GM12875 (cell line): ENCODE results near the gene TMPRSS9.
"Not testable (repeated sequence)": the region's sequence is repeated elsewhere in the genome, so short reads cannot be mapped to it uniquely, and the experiment has no call there.

Experiments
- H3K4me3 ChIP-seq: one replicate; pipeline ENCODE4 v1.5.1; 2011; ENCODE audit warnings: low read depth, low read length, control low read depth
- TF ChIP-seq, protein P1 (sequence below): IDR thresholded peaks from 2 replicates; pipeline ENCODE4 v1.5.1; 2011; ENCODE audit warnings: low read depth, mild to moderate bottlenecking, control low read depth, inconsistent platforms, low read length, moderate library complexity, borderline replicate concordance; ENCODE audit not compliant: insufficient read depth

The TMPRSS9 gene

DNA sequence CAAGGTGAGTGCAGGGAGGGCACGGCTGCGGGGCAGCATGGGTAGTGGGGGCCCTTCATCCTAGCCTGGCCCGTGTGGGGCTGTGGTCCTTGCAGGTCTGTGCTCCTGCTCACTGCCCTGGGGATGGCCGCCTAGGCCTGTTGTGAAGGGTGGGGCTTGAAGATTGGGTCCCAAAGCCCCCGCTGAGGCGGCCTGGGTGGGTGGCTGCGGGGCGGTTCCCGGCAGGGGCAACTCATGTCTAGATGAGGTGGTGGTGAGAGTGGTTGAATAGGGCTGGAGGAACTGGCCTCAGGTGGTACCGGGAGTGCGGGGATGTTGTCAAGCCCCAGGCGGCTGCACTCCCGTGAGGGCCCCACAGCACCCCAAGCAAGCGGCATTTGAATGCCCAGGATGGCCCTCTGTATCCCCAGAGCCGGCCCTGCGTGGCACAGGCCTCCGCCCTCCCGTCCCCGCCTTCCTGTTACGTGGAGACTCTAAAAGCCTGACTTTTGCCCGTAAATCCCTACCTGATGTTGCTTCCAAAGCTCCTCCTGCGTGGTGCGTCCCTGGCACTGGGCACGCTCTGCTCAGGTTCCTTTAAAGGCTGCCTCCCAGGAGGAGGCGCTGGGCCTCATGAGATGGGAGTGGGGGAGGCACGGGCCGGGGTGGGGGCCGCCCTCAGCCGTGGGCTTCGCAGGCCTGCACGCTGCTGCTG is 16.6 kb upstream of the TMPRSS9 start:
- TF ChIP-seq, protein P1, sequence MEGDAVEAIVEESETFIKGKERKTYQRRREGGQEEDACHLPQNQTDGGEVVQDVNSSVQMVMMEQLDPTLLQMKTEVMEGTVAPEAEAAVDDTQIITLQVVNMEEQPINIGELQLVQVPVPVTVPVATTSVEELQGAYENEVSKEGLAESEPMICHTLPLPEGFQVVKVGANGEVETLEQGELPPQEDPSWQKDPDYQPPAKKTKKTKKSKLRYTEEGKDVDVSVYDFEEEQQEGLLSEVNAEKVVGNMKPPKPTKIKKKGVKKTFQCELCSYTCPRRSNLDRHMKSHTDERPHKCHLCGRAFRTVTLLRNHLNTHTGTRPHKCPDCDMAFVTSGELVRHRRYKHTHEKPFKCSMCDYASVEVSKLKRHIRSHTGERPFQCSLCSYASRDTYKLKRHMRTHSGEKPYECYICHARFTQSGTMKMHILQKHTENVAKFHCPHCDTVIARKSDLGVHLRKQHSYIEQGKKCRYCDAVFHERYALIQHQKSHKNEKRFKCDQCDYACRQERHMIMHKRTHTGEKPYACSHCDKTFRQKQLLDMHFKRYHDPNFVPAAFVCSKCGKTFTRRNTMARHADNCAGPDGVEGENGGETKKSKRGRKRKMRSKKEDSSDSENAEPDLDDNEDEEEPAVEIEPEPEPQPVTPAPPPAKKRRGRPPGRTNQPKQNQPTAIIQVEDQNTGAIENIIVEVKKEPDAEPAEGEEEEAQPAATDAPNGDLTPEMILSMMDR: no peak
- no peak overlapping the region for H3K4me3 ChIP-seq

DNA sequence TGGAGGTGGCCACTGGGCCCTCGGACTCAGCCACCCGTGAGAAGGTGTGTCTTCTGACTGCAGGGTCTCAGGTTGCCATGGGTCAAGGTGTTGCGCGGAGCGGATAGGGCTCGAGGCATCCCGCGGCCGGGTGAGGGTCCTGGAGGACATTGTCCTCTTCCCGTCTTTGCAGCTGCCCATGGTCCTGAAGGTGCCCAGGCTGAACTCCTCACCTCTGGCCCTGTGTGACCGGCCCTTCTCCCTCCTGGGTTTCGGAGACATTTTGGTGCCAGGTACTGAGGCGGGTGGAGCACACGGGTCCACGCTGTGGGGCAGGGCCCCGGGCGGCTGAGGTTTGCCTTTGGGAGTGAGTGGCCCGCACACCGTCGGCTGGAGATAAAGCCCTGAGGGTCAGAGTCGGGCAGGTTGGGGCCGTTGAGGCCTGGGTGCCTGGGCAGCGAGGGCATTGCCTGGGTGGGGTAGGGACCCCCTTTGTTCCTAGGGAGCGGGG is 15.6 kb upstream of the TMPRSS9 start:
- no peak overlapping the region for H3K4me3 ChIP-seq
- TF ChIP-seq, protein P1: no peak

DNA sequence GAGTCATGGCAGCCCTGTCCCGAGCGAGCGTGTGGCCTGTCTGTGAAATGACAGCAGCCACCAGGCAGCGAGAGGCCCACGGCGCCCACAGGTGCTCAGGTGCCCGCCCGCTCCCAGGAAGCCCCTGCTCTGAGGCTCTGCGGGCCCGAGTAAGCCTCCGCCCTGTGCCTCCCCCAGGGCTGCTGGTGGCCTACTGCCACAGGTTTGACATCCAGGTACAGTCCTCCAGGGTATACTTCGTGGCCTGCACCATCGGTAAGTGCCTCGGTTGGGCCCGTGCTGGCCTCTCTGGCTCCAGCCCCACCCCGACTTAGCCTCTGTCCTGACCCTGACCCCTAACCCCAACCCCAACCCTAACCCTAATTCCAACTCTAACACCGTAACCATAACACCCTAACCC is 15.0 kb upstream of the TMPRSS9 start:
- no peak overlapping the region for H3K4me3 ChIP-seq
- TF ChIP-seq, protein P1: no peak

DNA sequence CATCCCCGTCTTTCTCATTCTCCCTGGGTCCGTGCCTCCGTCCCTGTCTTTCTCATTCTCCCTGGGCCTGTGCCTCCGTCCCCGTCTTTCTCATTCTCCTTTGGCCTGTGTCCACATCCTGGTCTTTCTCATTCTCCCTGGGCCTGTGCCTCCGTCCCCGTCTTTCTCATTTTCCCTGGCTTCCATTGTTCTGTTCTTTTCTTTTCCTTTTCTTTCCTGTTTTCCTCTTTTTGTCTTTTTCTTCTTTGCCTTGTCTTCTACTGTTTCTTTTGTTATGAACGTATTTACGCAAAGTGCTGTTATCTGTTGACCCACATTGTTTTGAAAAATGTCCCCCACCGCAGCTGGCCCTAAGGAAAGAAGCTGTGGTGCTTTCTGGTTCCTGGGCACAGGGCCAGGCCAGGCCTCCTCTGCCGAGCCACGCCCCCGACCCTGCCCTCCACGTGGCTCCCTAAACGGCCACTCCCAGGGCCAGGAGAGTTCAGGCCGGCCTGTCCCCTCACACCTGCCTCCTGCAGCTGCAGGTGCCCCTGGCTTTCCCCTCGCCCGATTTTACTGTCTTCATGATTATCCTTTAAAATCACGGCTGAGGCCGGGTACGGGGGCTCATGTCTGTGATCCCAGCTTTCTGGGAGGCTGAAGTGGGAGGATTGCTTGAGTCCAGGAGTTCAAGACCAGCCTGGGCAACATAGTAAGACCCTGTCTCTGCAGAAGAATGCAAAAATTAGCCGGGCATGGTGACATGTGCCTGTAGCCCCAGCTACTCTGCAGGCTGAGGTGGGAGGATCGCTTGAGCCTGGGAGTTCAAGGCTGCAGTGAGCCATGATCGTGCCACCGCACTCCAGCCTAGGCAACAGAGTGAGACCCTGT is 14.0 kb upstream of the TMPRSS9 start:
- TF ChIP-seq, protein P1: no peak
- no peak overlapping the region for H3K4me3 ChIP-seq

DNA sequence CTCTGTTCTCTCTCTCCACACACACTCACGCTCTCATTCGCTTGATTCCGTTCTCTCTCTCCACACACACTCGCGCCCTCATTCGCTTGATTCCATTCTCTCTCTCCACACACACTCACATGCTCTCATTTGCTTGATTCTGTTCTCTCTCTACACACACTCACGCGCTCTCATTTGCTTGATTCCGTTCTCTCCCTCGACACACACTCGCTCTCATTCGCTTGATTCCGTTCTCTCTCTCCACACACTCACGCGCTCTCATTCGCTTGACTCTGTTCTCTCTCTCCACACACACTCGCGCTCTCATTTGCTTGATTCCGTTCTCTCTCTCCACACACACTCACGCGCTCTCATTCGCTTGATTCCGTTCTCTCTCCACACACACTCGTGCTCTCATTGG is 10.2 kb upstream of the TMPRSS9 start:
- H3K4me3 ChIP-seq: not testable (repeated sequence)

DNA sequence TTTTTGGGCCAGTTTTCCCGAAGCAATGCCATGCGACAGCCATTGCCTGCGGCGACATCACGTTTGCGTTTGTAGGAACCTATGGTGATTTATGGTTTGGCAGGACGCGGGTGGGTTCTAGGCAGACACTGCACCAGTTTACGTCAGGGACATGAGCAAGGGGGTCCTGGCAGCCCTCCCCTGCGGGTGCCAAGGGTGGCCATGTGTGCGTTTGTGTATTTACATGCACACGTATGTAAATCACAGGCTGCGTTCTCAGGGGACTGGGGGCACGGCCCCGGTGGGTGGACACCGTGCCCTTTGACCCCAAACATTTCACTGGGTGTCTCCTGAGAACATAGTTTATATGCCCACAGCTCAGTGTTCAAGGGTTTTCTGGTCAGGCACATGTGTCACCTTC is 9.4 kb upstream of the TMPRSS9 start:
- no peak overlapping the region for H3K4me3 ChIP-seq
- TF ChIP-seq, protein P1: no peak

DNA sequence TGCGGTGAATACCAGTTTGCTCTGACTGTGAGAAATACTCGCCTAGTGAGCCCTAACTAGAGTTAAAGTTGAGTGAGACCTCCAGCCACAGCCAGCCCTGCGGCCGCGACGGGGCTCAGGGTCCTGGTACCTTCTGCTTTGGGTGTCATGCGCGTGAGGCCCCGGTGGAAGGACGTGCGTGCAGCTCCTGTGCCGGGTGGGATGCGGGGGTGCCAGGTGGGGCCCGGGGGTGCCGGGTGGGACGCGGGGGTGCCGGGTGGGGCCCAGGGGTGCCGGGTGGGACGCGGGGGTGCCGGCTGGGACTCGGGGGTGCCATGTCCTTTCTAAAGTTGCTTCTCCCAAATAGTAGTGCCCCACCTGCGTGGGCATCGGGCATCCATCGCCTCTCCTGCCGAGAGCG is 8.5 kb upstream of the TMPRSS9 start:
- no peak overlapping the region for H3K4me3 ChIP-seq
- TF ChIP-seq, protein P1: no peak
